H1 (cell line): ENCODE results near the gene CCDC116. TPM values are rescaled to one million over a fixed set of nuclear protein-coding genes. Genes with fewer than 3 reads are reported as not detected.

ENCODE experiments used
- CHD1 ChIP-seq: IDR thresholded peaks from 2 replicates; pipeline ENCODE4 v1.6.1; 2012; ENCODE audit warnings: low read depth, low read length, improper control_type of control experiment
- CHD2 ChIP-seq: IDR thresholded peaks from 2 replicates; pipeline ENCODE4 v1.6.1; 2012; ENCODE audit warnings: low read length, improper control_type of control experiment
- EP300 ChIP-seq, 2 experiments: IDR thresholded peaks; 1 replicate in 1 of 2; 2 replicates in 1 of 2; pipeline ENCODE4 v1.6.1; 2011 to 2012; ENCODE audit warnings: low read depth in 2 of 2, low read length in 2 of 2, mild to moderate bottlenecking in 2 of 2, borderline replicate concordance in 1 of 2, inconsistent platforms in 1 of 2, moderate library complexity in 1 of 2
- JUND ChIP-seq: IDR thresholded peaks from 2 replicates; pipeline ENCODE4 v1.6.1; 2011; ENCODE audit warnings: mild to moderate bottlenecking, improper control_type of control experiment, low read length
- NRF1 ChIP-seq: IDR thresholded peaks from 2 replicates; pipeline ENCODE4 v1.6.1; 2011; ENCODE audit warnings: mild to moderate bottlenecking, low read depth, low read length, improper control_type of control experiment
- RFX5 ChIP-seq: IDR thresholded peaks from 2 replicates; pipeline ENCODE4 v1.6.1; 2011; ENCODE audit warnings: low read depth, low read length, improper control_type of control experiment, borderline replicate concordance
- RXRA ChIP-seq: IDR thresholded peaks from 2 replicates; pipeline ENCODE4 v1.6.1; 2011; ENCODE audit warnings: low read depth, mild to moderate bottlenecking, low read length, moderate library complexity; ENCODE audit not compliant: insufficient read depth
- SIN3A ChIP-seq, 2 experiments: IDR thresholded peaks in 1 of 2; conservative IDR thresholded peaks in 1 of 2; 2 replicates each; pipeline ENCODE4 v1.6.1; 2011 to 2012; ENCODE audit warnings: low read length in 2 of 2, improper control_type of control experiment in 1 of 2, low read depth in 1 of 2, mild to moderate bottlenecking in 1 of 2
- SUZ12 ChIP-seq: fragments of 200-600 bp; sonication (generic); IDR thresholded peaks from 2 replicates; pipeline ENCODE4 v1.6.1; 2012; ENCODE audit warnings: mild to moderate bottlenecking, inconsistent platforms, low read length, moderate library complexity, mixed read lengths
- TEAD4 ChIP-seq: IDR thresholded peaks from 2 replicates; pipeline ENCODE4 v1.6.1; 2012; ENCODE audit warnings: low read depth, low read length, inconsistent platforms, mixed read lengths
- polyA plus RNA-seq, 7 experiments: library from polyadenylated mRNA; depleted of rRNA in 3 of 7; stranded (reverse) in 5 of 7; unstranded in 2 of 7; fragments of >200 nt in 5 of 7; fragments of 200-250 nt in 2 of 7; gene quantifications; 1 replicate in 5 of 7; 2 replicates in 1 of 7; 4 replicates in 1 of 7; pipeline versions ENCODE4 v1.2.1 to v1.2.3, GENCODE V29; 2011 to 2013; ENCODE audit warnings: missing spikeins in 2 of 7, mixed read lengths in 2 of 7
- total RNA-seq: library from RNA; stranded (reverse); fragmentation: NEBNext Ultra II Directional; extraction: Animal tissue kit (Norgen Biotek cat#: 25700); gene quantifications from 2 replicates; pipeline ENCODE4 v1.2.1, GENCODE V29; 2021

CCDC116 gene
- total and polyA plus RNA-seq, 2 of the 8 experiments (the other 6 are each of a cell fraction or from before 2014, with no cell fraction given): 0.08 TPM; not detected in 1

GRCh38 chr22:21641789-21642583 is 9.4 kb downstream of the CCDC116 start, which contains the start of gene SDF2L1 (continued):
- no peak for TF ChIP-seq RXRA
- TF ChIP-seq RFX5: peak; percentile 35; the same call in 1 of the 2 replicates
- TF ChIP-seq NRF1: no peak
- peak; percentile 72 for TF ChIP-seq CHD2
- peak in 1 of 2 experiments; percentile 18; a peak in 1 of 3 replicates for TF ChIP-seq EP300 (IDR thresholded peaks at IDR 0.05; ENCODE audit: borderline replicate concordance in 1 of 2, low read depth in 2 of 2, low read length in 2 of 2)
- TF ChIP-seq CHD1: no peak; the same call in 1 of the 2 replicates
- TF ChIP-seq TEAD4: no peak
- peak in 1 of 2 experiments; percentile 47; a peak in 2 of 4 replicates for TF ChIP-seq SIN3A (conservative IDR thresholded peaks at IDR 0.05 in 1 of 2, IDR thresholded peaks at IDR 0.05 in 1 of 2; ENCODE audit: low read depth in 1 of 2, low read length in 2 of 2)
- no peak for TF ChIP-seq JUND
- peak; percentile 33; the same call in 1 of the 2 replicates for TF ChIP-seq SUZ12
- TF ChIP-seq, all 59 proteins: peak for 22
